ENCODE results near the gene CPN2.

DNA sequence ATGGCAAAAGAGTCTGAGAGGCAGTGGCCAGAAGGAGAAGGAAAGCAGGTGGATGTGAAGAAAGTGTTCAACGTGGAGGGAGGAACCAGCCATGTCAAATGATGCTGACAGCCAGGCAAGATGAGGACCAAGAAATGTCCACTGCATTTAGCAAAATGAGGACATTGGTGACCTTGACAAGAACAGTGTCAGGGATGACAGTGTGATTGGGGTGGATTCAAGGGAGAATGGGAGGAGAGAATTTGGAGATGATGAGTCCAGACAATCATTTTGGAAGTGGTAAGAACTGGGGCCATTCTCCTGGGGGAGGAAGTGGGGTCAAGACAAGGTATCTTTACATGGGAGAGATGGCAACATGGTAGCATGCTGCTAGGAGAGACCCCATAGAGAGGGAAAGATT is 47.4 kb downstream of the CPN2 start:
- TF ChIP-seq, protein P1, sequence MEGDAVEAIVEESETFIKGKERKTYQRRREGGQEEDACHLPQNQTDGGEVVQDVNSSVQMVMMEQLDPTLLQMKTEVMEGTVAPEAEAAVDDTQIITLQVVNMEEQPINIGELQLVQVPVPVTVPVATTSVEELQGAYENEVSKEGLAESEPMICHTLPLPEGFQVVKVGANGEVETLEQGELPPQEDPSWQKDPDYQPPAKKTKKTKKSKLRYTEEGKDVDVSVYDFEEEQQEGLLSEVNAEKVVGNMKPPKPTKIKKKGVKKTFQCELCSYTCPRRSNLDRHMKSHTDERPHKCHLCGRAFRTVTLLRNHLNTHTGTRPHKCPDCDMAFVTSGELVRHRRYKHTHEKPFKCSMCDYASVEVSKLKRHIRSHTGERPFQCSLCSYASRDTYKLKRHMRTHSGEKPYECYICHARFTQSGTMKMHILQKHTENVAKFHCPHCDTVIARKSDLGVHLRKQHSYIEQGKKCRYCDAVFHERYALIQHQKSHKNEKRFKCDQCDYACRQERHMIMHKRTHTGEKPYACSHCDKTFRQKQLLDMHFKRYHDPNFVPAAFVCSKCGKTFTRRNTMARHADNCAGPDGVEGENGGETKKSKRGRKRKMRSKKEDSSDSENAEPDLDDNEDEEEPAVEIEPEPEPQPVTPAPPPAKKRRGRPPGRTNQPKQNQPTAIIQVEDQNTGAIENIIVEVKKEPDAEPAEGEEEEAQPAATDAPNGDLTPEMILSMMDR (IDR thresholded peaks at IDR 0.05; ENCODE audit: poor library complexity, severe bottlenecking) = no peak
- TF ChIP-seq EP300 (conservative IDR thresholded peaks at IDR 0.05; ENCODE audit: poor library complexity, severe bottlenecking) (no peak), RAD21 (conservative IDR thresholded peaks at IDR 0.05) (no peak), POLR2AphosphoS5 (IDR thresholded peaks at IDR 0.05) (no peak), TAF1 (IDR thresholded peaks at IDR 0.05; ENCODE audit: low read depth) (no peak), EZH2 (IDR thresholded peaks at IDR 0.05; ENCODE audit: borderline replicate concordance, insufficient read depth, low read length, poor library complexity, severe bottlenecking) (no peak), SMC3 (conservative IDR thresholded peaks at IDR 0.05; ENCODE audit: poor library complexity) (no peak)
- TF ChIP-seq, protein P2, sequence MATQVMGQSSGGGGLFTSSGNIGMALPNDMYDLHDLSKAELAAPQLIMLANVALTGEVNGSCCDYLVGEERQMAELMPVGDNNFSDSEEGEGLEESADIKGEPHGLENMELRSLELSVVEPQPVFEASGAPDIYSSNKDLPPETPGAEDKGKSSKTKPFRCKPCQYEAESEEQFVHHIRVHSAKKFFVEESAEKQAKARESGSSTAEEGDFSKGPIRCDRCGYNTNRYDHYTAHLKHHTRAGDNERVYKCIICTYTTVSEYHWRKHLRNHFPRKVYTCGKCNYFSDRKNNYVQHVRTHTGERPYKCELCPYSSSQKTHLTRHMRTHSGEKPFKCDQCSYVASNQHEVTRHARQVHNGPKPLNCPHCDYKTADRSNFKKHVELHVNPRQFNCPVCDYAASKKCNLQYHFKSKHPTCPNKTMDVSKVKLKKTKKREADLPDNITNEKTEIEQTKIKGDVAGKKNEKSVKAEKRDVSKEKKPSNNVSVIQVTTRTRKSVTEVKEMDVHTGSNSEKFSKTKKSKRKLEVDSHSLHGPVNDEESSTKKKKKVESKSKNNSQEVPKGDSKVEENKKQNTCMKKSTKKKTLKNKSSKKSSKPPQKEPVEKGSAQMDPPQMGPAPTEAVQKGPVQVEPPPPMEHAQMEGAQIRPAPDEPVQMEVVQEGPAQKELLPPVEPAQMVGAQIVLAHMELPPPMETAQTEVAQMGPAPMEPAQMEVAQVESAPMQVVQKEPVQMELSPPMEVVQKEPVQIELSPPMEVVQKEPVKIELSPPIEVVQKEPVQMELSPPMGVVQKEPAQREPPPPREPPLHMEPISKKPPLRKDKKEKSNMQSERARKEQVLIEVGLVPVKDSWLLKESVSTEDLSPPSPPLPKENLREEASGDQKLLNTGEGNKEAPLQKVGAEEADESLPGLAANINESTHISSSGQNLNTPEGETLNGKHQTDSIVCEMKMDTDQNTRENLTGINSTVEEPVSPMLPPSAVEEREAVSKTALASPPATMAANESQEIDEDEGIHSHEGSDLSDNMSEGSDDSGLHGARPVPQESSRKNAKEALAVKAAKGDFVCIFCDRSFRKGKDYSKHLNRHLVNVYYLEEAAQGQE (IDR thresholded peaks at IDR 0.05; ENCODE audit: borderline replicate concordance) = no peak
